D721Med (cell line): ENCODE results near the gene ARHGEF10L.
A peak's percentile ranks its signal among the peaks of the same experiment; 100 is the strongest.

Experiments used
- DNase-seq: peaks from one replicate; pipeline ENCODE4 v3.0.0; 2011; ENCODE audit warnings: low spot score; ENCODE audit not compliant: insufficient read length
- FAIRE-seq: peaks from 2 replicates; lab custom pipeline; 2011; peaks lifted over from hg19 to GRCh38; lab: Jason Lieb, UNC
- CTCF ChIP-seq: IDR thresholded peaks from 2 replicates; pipeline ENCODE4 v1.5.1; 2012; ENCODE audit warnings: mild to moderate bottlenecking, control low read depth; ENCODE audit not compliant: insufficient read depth; ENCODE audit errors: missing control alignments

ARHGEF10L gene

GRCh38 chr1:17601643-17602382 is 62.3 kb downstream of the ARHGEF10L start:
- no peak for DNase-seq
- no peak for FAIRE-seq
- TF ChIP-seq CTCF: peak; percentile 7

GRCh38 chr1:17603091-17603841 is 63.8 kb downstream of the ARHGEF10L start:
- TF ChIP-seq CTCF: no peak
- DNase-seq (no peak), FAIRE-seq (no peak)

GRCh38 chr1:17605582-17606344 is 66.3 kb downstream of the ARHGEF10L start:
- no peak for FAIRE-seq
- no peak for TF ChIP-seq CTCF
- DNase-seq: no peak

GRCh38 chr1:17606826-17607440 is 67.4 kb downstream of the ARHGEF10L start:
- no peak for DNase-seq
- TF ChIP-seq CTCF: peak; percentile 87
- no peak for FAIRE-seq

- no peak for TF ChIP-seq CTCF
- DNase-seq (no peak), FAIRE-seq (no peak)
Observed at GRCh38 chr1:17607644-17608581, 68.4 kb downstream of the ARHGEF10L start.

GRCh38 chr1:17609529-17609928 is 70.0 kb downstream of the ARHGEF10L start:
- FAIRE-seq (no peak), DNase-seq (no peak)
- TF ChIP-seq CTCF: no peak
